Measurements from ENCODE around the gene IFT88.

The IFT88 gene

DNA sequence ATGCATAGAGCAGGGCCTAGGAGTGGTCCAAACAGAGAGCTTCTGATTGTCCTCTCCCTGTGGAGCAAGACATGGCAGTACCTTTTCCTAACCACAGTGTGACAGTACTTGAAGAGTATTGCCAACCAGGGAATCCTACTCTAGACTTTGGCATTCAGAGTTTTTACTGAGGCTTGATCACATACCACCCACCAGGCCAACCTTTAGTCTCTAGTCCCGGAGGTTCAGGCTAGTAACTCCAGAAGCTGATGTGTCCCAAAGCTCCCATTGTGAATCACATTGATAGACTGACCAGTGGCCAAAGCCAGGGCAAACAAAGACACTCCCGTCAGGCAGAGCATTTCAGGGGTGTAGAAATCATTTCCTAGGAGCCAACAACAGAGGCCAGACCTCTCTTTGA is 18.4 kb downstream of the IFT88 start:
- no peak for DNase-seq (ENCODE audit: low read depth in 1 of 2, low spot score in 1 of 2)
- no peak for TF ChIP-seq SPI1 (IDR thresholded peaks at IDR 0.05; ENCODE audit: borderline replicate concordance, low read depth)
- TF ChIP-seq, protein P1, sequence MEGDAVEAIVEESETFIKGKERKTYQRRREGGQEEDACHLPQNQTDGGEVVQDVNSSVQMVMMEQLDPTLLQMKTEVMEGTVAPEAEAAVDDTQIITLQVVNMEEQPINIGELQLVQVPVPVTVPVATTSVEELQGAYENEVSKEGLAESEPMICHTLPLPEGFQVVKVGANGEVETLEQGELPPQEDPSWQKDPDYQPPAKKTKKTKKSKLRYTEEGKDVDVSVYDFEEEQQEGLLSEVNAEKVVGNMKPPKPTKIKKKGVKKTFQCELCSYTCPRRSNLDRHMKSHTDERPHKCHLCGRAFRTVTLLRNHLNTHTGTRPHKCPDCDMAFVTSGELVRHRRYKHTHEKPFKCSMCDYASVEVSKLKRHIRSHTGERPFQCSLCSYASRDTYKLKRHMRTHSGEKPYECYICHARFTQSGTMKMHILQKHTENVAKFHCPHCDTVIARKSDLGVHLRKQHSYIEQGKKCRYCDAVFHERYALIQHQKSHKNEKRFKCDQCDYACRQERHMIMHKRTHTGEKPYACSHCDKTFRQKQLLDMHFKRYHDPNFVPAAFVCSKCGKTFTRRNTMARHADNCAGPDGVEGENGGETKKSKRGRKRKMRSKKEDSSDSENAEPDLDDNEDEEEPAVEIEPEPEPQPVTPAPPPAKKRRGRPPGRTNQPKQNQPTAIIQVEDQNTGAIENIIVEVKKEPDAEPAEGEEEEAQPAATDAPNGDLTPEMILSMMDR (IDR thresholded peaks at IDR 0.05; ENCODE audit: insufficient read depth, low read length): no peak
- TF ChIP-seq, protein P2, sequence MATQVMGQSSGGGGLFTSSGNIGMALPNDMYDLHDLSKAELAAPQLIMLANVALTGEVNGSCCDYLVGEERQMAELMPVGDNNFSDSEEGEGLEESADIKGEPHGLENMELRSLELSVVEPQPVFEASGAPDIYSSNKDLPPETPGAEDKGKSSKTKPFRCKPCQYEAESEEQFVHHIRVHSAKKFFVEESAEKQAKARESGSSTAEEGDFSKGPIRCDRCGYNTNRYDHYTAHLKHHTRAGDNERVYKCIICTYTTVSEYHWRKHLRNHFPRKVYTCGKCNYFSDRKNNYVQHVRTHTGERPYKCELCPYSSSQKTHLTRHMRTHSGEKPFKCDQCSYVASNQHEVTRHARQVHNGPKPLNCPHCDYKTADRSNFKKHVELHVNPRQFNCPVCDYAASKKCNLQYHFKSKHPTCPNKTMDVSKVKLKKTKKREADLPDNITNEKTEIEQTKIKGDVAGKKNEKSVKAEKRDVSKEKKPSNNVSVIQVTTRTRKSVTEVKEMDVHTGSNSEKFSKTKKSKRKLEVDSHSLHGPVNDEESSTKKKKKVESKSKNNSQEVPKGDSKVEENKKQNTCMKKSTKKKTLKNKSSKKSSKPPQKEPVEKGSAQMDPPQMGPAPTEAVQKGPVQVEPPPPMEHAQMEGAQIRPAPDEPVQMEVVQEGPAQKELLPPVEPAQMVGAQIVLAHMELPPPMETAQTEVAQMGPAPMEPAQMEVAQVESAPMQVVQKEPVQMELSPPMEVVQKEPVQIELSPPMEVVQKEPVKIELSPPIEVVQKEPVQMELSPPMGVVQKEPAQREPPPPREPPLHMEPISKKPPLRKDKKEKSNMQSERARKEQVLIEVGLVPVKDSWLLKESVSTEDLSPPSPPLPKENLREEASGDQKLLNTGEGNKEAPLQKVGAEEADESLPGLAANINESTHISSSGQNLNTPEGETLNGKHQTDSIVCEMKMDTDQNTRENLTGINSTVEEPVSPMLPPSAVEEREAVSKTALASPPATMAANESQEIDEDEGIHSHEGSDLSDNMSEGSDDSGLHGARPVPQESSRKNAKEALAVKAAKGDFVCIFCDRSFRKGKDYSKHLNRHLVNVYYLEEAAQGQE (IDR thresholded peaks at IDR 0.05; ENCODE audit: insufficient replicate concordance, low read depth): no peak
- TF ChIP-seq POLR2AphosphoS5 (IDR thresholded peaks at IDR 0.05; ENCODE audit: low read depth): no peak
- no peak for TF ChIP-seq GABPA (IDR thresholded peaks at IDR 0.05; ENCODE audit: low read depth)
- Histone ChIP-seq H3K27me3 (ENCODE audit: insufficient read depth, poor library complexity, severe bottlenecking) (no peaks in the 10 kb centered on the region), H3K27ac (replicated peaks) (no peak overlapping the region), H3K4me3 (replicated peaks; ENCODE audit: insufficient read depth, low read length) (no peak overlapping the region)

- TF ChIP-seq, protein P2 (IDR thresholded peaks at IDR 0.05; ENCODE audit: insufficient replicate concordance, low read depth): no peak
- TF ChIP-seq, protein P1 (IDR thresholded peaks at IDR 0.05; ENCODE audit: insufficient read depth, low read length): no peak
- TF ChIP-seq GABPA (IDR thresholded peaks at IDR 0.05; ENCODE audit: low read depth): no peak
- no peak for TF ChIP-seq POLR2AphosphoS5 (IDR thresholded peaks at IDR 0.05; ENCODE audit: low read depth)
- TF ChIP-seq SPI1 (IDR thresholded peaks at IDR 0.05; ENCODE audit: borderline replicate concordance, low read depth): no peak
- Histone ChIP-seq H3K27me3 (ENCODE audit: insufficient read depth, poor library complexity, severe bottlenecking) (no peaks in the 10 kb centered on the region), H3K4me3 (replicated peaks; ENCODE audit: insufficient read depth, low read length) (no peak overlapping the region), H3K27ac (replicated peaks) (no peak overlapping the region)
- no peak for DNase-seq (ENCODE audit: low read depth in 1 of 2, low spot score in 1 of 2)
Measured at GRCh38 chr13:20588529-20589110, 21.7 kb downstream of the IFT88 start.

DNA sequence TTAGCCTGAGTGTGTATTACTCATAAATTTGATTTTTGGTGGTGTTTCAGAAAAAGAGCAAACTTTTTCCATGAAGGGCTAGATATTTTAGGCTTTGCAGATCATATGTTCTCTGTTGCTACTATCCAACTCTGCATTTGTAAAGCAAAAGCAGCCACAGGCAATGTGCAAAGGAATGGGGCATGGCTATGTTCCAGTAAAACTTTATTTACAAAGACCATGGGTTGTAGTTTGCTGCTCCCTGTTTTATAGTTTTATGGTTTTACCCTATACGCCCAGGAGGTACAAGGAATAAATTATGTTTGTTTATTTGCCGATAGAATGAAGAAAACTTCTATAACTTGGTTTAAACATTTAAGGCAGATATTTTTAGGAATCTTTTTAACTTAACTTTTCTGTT is 23.6 kb downstream of the IFT88 start:
- Histone ChIP-seq H3K27ac (replicated peaks) (no peak overlapping the region), H3K4me3 (replicated peaks; ENCODE audit: insufficient read depth, low read length) (no peak overlapping the region), H3K27me3 (ENCODE audit: insufficient read depth, poor library complexity, severe bottlenecking) (no peaks in the 10 kb centered on the region)
- no peak for TF ChIP-seq SPI1 (IDR thresholded peaks at IDR 0.05; ENCODE audit: borderline replicate concordance, low read depth)
- TF ChIP-seq, protein P1 (IDR thresholded peaks at IDR 0.05; ENCODE audit: insufficient read depth, low read length): no peak
- no peak for TF ChIP-seq GABPA (IDR thresholded peaks at IDR 0.05; ENCODE audit: low read depth)
- no peak for TF ChIP-seq POLR2AphosphoS5 (IDR thresholded peaks at IDR 0.05; ENCODE audit: low read depth)
- TF ChIP-seq, protein P2 (IDR thresholded peaks at IDR 0.05; ENCODE audit: insufficient replicate concordance, low read depth): no peak
- no peak for DNase-seq (ENCODE audit: low read depth in 1 of 2, low spot score in 1 of 2)

Measured in HL-60 (cell line).